DMS153 treated with DMSO at 0.1 percent for 48 hours (cell line): ENCODE data around the gene CDH4.
"Not testable (repeated sequence)": the region's sequence is repeated elsewhere in the genome, so short reads cannot be mapped to it uniquely, and the experiment has no call there.

Source experiments
- DNase-seq: peaks from one replicate; lab custom pipeline; 2025; ENCODE audit not compliant: unreplicated experiment; lab: John Stamatoyannopoulos, UW

CDH4 gene

DNA sequence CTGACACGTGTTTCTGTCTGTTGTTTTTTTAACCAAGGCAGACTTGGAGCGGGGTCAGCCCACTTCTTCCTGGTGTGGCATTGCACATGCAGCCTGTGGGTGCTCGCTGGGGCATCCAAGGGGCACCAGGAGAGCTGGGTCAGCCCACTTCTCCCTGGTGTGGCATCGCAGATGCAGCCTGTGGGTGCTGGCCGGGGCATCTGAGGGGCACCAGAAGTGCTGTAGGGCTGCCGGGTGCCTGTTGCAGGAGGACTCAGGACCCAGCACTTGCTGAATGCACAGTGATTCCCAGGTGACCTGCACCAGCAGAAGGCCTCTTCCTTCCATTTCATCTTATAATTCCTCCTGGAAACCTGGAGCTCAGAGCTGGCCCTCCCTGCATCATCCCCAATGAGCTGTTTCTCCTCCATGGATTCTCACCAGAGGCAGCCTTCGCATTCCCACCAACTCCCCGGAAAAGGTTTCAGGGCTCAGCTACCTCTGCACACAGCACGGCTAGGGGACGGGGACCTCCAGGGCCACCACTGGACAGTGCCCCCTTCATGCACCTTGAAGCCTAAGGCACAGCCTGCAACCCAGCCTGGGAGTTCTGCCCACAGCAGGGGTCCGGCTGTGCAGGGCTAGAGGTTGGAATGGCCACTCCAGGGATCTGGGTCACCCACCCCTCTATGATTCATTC lies 594.8 kb downstream of the CDH4 start:
- DNase-seq = no peak

DNA sequence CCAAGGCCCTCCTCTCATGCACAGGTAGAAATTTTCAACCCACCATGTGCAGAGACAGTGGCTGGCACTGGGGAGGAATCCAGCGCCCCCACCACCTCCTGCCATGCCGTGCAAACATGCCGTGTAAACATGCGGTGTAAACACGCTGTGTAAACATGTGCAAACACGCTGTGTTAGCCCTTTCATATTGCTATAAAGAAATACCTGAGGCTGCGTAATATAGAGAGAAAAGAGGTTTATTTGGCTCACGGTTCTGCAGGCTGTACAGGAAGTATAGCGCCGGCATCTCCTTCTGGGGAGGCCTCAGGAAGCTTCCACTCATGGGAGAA lies 595.3 kb downstream of the CDH4 start:
- no peak for DNase-seq

DNA sequence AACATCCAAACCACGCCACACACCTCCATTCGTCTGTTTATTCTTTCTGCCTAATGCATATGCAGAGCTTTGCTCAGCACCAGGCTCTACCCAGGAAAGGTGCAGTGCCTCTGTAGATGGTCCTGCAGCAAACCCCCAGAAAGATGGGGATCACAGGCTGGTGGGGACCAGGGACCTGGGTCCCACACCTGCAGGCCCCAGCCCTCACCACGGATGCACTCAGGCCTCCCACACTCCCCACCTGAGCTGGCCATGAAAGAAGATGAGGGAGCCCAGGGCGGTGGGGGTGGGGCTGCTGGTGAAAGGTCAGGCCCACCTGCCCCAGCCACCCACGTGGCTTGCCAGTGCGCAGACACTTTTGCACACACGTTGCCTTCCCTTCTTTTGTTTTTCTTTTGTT lies 595.9 kb downstream of the CDH4 start:
- no peak for DNase-seq

DNA sequence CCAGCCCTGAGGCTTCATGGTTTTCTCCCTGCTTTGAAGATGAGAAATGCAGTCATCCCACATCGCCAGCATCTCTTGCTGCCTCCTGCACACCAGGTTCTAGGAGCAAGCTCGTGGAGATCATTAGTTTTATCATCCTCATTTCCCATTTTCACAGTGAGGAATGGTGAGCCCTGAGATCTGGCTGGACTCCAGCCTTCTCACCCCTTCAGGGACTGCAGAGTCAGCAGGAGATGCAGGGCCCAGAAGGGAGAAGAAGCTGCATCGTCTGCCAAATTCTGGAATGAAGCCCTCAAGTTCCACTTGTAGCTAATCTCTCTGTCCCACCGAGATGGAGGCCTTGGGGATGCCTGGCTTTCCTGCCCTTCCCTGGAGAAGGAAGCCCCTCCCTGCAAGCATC lies 596.8 kb downstream of the CDH4 start:
- DNase-seq = no peak

DNA sequence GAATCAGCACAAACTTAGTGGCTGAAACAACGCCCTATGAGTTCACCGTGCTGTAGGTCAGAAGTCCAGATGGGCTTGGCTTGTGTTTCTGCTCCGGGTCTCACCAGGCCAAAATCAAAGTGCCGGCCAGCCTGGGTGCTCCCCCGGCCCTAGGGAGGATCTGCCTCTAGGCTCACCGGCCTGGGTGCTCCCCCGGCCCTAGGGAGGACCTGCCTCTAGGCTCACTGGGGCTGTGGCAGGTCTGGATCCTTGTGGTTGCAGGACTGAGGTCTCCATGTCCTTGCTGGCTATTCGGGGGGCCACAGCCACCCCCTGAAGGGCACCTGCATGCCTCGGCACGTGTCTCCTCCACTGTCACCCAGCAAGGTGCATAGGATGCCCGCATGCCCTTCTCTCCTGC lies 597.3 kb downstream of the CDH4 start:
- DNase-seq = no peak

DNA sequence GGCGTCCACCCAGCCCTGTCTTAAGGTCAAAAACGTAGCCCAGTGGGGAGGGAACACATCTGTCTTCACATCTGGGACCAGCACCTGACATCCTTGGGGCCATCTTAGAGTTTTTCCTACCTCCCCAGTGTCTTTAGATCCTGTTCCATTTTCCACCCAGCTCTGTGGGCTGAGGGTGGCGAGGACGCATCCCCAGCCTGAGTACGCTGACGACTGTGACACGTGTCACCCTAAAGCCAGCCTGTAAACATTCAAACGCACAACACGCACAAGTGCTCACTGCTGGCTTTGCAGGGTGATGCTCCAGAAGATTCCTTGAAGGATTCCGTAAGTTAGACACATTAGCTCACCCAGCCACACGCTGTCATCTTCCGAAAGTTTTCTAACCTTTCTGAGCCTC lies 597.8 kb downstream of the CDH4 start:
- no peak for DNase-seq

DNA sequence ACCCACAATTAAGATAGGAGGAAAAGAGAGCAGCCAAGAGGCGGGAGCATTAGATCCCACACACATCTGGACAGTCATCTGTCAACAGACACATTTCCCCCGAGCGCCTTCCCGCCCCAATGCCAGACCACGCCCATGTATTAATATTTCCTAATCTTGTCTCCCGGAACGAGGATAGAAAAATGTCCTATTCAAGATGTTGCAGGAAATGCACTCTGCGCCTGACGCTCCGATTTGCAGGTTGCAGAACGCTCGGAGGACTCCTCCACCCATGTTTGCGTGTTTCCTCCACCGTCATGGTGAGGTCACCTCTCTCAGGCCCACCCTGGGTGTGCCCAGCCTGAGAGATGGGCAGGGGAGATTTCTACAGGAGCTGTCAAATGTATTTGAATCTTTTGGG lies 598.4 kb downstream of the CDH4 start:
- DNase-seq = no peak

DNA sequence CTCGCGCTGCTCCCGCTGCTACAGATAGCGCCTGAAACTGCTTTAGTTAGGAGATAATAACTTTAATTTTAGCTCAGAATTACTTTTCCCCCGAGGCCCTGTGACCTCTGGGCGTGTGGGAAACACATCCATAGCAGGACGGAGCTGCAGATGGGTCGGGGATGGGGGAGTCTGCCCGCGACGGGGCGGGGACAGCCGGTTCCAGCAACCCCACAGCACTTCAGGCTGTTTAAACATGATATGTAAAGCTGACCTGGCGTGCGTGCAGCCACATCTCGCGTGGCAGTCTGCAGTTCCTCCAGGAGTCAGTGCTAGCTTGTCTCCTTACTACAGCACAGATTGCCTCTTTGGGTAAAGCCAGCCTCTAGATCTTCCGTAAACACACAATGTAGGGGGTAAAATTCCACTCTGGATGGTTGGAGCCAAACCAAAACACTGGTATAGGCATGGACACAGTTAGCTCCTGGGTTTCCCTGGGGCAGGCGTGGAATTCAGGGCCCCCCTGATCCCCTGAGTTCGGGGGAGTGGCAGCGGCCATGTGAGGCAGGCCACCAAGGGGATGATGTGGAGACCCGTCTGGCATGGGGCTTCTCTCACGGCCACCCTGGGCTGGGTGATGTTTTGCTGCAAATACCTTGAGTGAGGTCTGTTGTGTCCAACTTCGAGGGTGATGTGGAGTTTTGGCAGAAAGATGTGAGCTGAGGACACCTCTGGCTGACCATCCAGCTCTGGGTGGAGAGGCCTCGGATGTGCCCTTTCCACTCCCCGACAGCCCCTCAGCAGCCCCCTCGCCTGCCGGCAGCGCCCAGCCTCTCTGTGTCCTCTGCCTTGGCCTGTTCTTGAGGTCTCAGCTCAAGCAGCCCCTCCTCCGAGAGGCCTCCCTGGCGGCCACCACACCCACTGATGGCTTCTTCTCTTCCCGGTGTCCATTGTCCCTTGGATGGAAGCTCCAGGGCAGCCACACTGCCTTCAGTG lies 599.2 kb downstream of the CDH4 start:
- no peak for DNase-seq

DNA sequence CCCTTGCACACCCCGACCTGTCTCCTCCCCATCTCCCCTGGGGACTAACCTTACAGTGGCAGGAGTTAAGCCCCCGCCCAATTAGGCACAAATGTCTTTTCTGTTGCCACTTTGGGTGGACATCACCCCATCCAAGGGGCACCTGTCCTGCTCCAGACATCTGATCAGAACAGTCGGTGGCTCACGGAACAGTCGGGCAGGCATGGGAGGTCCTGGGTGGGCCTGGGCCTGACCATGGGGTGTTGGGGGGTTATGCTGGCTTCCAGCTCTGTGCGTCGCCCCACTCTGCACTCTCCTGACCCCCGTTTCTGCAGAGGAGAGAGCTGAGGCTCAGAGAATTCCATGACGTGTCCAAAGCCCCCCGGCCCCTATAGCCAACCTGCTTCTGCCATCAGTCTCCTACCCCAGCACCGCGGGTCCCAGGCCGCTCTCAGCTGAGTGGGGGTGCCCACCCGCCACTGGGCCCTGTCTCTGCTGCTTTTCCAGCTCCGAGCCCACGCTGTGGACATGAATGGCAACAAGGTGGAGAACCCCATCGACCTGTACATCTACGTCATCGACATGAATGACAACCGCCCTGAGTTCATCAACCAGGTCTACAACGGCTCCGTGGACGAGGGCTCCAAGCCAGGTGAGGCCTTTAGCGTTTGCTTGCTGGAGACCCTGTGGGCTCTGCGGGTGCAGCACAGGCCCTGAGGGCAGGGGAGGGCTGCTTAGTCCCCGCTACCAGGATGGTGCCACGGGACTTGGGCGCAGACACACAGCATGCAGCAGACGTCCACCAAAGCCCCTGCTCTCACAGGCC lies 600.4 kb downstream of the CDH4 start:
- DNase-seq = no peak

DNA sequence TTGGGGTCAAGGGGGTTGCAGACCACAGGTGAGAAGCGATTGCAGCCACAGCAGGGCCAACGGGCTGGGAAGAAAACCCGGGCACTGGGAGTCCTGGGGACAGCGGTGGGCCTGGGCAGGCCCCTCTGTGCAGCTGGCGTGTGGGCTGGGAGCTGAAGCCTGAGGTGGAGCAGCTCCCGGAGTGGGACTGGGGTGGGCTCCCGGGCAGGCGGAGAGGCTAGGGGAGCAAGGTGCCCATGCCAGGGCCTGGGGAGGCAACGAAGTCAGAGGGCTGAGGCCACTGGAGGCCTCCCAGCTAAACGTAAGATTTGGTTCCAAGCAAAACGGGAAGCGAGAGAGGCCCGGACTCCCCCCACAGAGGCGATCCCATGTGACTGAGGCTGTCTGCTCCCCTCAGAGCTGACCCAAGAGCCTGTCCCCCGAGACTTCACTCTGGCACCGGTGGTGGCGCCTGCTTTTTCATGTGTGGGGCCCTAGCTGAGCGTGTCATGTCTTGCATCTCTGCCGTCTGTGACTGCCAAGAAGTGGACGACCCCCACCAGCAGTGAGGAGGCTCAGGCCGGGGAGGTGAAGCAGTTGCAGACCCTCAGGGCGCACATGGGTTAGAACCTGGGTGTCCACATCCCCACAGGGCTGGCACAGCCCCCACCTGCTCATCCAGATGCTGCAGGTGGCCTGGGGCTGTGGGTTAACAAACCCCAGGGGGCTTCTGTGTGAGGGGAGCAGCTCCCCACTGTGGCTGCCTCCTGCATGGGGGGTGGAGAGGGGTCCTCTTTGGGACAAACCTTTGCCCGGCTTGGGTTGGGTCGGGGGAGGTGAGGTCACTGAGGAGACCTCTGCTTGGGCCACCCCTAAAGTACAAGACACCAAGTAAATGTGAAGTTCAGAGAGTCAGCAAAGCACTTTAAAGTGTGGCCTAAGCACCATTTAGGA lies 601.3 kb downstream of the CDH4 start:
- no peak for DNase-seq

DNA sequence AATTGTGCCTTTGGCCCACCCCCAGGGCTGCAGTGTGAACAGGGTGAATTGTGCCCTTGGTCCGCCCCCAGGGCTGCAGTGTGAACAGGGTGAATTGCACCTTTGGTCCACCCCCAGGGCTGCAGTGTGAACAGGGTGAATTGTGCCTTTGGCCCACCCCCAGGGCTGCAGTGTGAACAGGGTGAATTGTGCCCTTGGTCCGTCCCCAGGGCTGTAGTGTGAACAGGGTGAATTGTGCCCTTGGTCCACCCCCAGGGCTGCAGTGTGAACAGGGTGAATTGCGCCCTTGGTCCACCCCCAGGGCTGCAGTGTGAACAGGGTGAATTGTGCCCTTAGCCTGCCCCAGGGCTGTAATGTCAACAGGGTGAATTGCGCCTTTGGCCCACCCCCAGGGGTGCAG lies 602.5 kb downstream of the CDH4 start:
- not testable (repeated sequence) for DNase-seq

DNA sequence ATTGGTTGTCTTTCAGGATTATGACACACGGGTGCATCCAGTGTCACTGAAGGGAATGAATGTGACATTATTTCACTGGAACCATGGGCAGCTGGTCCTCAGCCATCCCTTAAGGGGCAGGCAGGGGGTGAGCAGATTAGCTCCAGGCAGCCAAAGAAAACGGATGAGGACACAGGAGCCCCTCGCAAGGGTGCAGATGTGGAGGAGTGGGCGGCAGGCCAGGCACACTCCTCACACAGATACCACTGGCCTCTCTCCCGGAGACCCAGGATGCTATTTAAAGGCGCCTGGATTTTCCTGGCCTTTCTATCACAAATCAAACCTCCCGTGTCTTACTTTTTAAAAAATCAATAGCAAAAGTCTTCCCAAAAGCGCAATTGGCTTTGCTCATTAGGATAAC lies 603.2 kb downstream of the CDH4 start:
- DNase-seq = no peak

DNA sequence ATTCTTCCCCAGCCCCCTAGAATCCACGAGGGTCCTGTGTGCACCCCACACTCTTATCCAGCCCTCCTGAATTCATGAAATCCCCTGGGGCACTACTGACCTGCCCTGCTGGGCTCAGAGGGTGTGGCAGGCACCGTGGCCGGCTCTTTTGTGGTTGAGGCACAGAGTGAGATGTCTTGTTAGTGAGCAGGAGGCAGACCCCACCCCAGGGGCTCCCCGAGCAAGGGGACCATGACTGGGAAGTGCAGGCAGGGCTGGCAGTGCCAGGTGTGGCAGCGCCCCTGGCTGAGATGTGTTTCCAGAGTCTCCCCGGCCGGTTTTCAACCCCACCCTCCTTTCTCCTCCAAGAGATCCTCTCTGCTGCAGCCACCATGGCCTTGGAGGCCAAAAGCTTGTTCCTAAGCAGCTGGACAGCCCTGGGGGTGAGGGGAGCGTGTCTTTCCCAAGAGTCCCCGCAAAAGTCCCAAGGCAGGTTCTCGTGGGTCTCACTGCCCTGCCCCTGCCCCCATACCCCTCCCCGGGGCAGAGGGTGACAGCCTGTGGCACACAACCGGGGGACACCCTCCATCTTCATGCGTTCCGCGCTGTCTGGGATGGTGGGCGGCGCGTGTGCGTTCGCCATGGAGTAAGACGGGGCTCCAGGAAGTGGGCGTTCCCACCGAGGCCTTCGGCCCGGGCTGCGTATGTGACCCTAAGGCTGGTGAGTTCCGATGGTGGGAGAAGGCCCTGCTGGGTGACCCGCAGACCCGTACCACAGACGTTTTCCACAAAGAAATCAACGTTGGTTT lies 604.8 kb downstream of the CDH4 start:
- no peak for DNase-seq

DNA sequence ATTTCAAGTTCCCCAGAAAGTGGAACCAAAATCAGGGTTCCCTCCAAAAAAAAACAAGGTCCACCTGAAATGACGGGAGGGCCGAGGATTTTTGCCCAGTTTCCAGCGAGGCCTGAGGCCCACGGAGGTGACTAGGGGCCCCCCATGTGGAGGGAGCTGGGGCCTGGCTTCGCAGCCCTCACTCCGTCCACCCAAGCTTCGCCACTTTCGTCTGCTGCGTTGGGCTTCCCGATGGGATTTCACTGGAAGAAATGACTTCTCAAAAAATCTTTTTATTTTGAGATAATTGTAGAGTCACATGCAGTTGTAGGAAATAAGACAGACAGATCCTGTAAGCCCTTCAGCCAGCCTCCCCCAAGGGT lies 605.3 kb downstream of the CDH4 start:
- no peak for DNase-seq

DNA sequence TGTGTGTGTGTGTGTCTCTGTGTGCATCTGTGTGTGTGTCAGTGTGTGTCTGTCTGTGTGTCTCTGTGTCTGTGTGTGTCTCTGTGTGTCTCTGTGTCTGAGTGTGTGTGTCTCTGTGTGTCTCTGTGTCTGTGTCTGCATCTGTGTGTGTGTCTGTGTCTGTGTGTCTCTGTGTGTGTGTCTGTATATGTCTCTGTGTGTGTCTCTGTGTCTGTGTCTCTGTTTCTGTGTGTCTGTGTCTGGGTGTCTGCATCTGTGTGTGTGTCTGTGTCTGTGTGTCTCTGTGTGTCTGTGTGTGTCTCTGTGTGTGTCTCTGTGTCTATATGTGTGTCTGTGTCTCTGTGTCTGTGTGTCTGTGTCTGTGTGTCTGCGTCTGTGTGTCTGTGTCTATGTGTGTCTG lies 605.8 kb downstream of the CDH4 start:
- DNase-seq = no peak

DNA sequence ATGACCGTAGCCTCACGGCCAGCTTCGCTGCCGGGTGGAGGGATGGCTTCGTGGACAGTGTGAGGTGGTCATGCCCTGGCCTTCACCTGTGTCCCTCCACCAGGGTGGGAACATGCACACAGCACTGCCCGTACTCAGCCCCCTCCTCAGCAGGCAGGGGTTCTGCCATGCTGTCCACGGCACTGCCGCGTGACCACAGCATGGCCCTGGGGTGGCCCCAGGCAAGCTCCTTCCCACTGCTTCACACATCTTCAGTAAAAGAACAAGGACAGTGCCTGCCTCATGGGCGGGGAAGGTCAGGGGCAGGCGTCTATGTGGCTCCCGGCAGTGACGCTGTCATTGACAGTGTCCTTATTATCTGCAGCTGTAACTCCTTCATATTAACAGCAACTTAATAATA lies 607.7 kb downstream of the CDH4 start:
- no peak for DNase-seq

DNA sequence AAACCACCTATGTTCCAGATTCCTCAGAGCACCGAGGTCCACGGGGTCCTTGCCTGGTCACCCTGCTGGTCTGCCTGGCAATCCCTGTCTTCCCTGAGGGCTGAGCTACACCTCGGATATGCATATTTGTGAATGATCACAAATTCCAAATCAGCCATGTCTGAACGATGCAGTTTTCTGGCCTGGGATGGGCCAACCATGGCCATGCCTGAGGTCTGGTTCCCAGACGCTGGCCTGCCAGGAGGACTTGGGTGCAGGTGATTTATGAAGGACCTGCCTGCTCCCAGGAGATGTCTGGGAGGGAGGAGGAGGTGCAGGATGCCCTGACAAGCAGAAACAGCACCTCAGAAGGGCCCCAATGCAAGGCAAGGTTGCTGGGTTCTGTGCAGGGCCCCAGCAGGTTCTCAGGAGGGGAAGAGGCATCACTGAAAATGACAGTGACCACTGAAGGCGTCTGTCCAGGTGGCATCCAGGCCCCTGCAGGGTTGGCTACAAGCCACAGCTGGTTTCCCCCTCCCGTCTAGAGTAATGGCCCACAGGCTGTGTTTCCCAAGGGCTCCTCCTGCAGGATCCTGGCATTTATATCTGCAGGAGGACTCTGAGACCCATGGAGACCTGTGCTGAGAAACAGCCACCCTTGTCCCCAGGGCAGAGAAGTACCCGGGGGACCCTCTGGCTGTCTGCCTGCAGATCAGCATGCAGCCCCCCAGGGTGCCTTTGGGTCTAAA lies 608.4 kb downstream of the CDH4 start:
- no peak for DNase-seq

DNA sequence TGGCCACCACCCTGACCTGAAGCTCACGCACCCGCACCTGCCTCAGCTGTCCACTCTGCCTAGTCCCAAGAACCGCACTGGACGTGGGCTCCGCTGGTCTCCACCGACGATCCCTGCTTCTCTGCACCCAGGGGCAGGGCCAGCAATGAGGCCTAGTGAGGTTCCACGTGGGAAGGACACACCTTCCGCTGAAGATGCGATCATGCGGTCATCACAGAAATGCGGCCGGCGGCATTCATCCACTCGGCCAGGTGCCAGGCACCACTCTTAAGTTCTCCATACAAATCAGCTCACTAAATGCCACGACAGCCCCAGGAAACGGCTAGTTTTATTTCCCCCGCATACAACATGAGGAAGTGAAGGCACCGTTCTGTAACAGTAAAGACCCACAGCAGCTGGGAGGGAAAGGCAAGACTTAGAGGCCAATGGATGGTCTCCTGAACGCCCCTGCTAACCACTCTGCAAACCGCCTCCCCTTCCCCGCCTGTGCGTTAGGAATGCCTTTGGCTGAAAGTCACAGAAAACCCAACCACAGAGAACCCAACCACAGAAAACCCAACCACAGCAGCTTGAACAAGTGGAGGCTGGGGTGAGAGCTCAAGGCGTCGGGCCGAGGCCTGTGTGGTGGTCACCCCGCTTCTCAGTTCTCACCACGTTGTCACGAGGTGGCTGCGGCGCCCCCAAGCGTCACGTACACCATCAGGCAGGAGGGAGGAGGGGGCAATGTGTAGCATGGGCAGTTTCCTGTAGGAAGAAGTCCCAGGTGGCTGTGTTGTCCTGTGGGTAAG lies 609.2 kb downstream of the CDH4 start:
- no peak for DNase-seq

DNA sequence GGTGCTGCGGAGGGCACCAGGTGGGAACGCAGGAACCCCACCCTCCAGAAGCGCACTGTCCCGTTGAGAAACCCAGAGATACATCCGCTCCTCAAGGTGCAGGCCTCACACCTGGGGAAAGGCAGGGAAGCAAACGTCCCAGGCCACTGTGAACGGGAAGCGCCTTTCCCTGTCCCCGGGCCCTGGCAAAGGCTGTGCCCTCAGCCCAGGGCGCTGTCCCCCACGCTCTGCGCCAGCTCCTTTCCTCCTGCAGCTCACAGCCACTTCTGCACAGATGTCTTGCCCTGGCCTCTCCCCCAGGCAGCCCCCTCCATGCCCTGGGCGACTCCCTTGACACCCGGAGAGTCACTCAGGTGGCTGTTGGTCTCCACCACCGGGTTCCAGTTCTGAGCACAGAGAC lies 609.8 kb downstream of the CDH4 start:
- no peak for DNase-seq
